Measurements from ENCODE around the gene KLHL18. TPM values are rescaled to one million over a fixed set of nuclear protein-coding genes. Genes with fewer than 3 reads are reported as not detected.

The KLHL18 gene
- total and polyA plus RNA-seq, 2 of the 4 experiments (the other 2 are of a cell fraction), result 29.1 to 76.2 TPM

DNA sequence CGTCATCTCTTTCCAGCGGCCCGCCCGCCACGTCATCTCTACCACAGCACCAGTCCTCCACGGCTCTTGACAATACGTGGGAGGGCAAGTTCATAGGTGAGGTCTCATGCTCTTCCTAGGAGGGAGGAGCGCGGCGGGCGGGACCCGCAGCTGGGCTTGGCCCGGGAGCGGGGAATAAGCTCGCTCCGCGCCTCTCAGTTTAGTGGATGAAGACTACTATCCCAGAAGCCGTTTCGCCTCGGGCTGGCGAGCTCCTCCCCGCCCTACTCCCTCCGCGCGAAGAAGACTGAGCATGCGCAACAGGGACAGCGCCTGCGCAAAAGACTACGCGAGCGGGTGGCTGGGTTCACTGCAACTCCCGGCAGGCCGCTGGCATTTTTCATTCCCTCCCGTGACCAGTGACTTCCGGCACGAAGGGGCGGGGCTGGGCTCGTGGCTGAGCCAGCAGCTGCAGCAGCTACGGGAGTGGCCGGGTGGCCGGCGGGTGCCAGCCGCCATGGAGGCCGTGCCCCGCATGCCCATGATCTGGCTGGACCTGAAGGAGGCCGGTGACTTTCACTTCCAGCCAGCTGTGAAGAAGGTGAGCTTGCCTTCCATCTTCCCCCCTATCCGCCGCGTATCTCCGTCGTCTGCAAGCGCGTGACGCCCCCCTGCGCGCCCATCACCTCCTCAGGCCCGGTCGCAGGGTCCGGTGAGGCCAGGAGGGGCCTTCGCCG lies 98.0 kb downstream of the KLHL18 start, which contains the start of gene PTPN23:
PTPN23 (plus strand) TSS at position 421 of the 716 bp plus-strand sequence; CDS start at position 497, 76 bp downstream.
- peak within 1 kb of the TSS; percentile 54 for H4K5ac ChIP-seq (ENCODE audit: low read depth, low read length)
- ATAC-seq (ENCODE audit: low read depth) (peak; percentile 83), DNase-seq (peak; percentile 98)
- TSS peak; percentile 58 for BruUV-seq (replicated peaks)
- peaks cover 12% of the 10 kb centered on the region for H3K9me1 ChIP-seq (ENCODE audit: insufficient read depth, low read length)
- intact Hi-C loops (cut with micrococcal nuclease), result loop anchor here (5.0 kb wide), 1 partner anchor 407 kb away; no protein-coding TSS in a partner anchor
- H4K8ac ChIP-seq (ENCODE audit: low read depth in 2 of 2, low read length in 2 of 2), result peak within 1 kb of the TSS; percentile 83 to 93
- H4K20me1 ChIP-seq (ENCODE audit: insufficient read depth, low read length), result peaks cover 33% of the 10 kb centered on the region
- peaks cover 29 to 65% of the 10 kb centered on the region in 2 experiments for H3K79me1 ChIP-seq (ENCODE audit: low read depth in 1 of 2, low read length in 2 of 2)
- peak within 1 kb of the TSS; percentile 91 for H3K9ac ChIP-seq (ENCODE audit: low read depth, low read length)
- H3K4ac ChIP-seq (ENCODE audit: low read depth, low read length), result peak within 1 kb of the TSS; percentile 95
- H3K23ac ChIP-seq (ENCODE audit: low read depth, low read length), result peak within 1 kb of the TSS; percentile 89
- H3K27me3 ChIP-seq (ENCODE audit: control insufficient read depth, insufficient read depth, low read length), result no peaks in the 10 kb centered on the region
- no peaks in the 10 kb centered on the region for H3K9me3 ChIP-seq (ENCODE audit: control insufficient read depth, insufficient read depth, low read length)
- H3K18ac ChIP-seq (ENCODE audit: low read depth, low read length), result peak within 1 kb of the TSS; percentile 20
- ChIA-PET CTCF (no interaction called here), POLR2A (ENCODE audit: unreplicated experiment) (interaction anchor here (0.5 to 1.3 kb wide), 4 partner anchors 14 to 404 kb away, joined by 3 to 8 read pairs (median 4); no protein-coding TSS in a partner anchor)
- H3K4me2 ChIP-seq (ENCODE audit: low read depth, low read length), result peak within 1 kb of the TSS; percentile 94
- H3K14ac ChIP-seq (replicated peaks; ENCODE audit: low read depth, low read length), result peak within 1 kb of the TSS; percentile 97
- peak within 1 kb of the TSS; percentile 97 for H2AK5ac ChIP-seq (ENCODE audit: low read depth, low read length)
- H2AFZ ChIP-seq (replicated peaks; ENCODE audit: low read length, poor library complexity), result peak within 1 kb of the TSS; percentile 86
- 0% methylated on average over 25 of the region's 61 CpGs; no CpG with 5 or more reads in 1 of the 2 experiments for WGBS, 2 experiments (ENCODE audit: extremely low coverage in 2 of 2, insufficient read length in 1 of 2)
- dilution Hi-C loops (cut with HindIII; ENCODE audit: low sequenced_read_pairs, unreplicated experiment), result no loop called here
- H2BK15ac ChIP-seq (ENCODE audit: low read depth, low read length), result no peak within 1 kb of the TSS
- peak within 1 kb of the TSS; percentile 60 for H3K4me3 ChIP-seq (ENCODE audit: insufficient read depth, low read depth, low read length)
- peak within 1 kb of the TSS; percentile 89 for H4K91ac ChIP-seq (ENCODE audit: insufficient read depth, low read depth, low read length)
- peak within 1 kb of the TSS; percentile 86 for H3K27ac ChIP-seq (ENCODE audit: insufficient read depth, low read length)
- in situ Hi-C loops (cut with MboI; ENCODE audit: low sequenced_read_pairs), result no loop called here
- H3K36me3 ChIP-seq (ENCODE audit: control insufficient read depth, insufficient read depth, low read length), result peaks cover 4% of the 10 kb centered on the region; the same call in 1 of the 2 replicates
- peak within 1 kb of the TSS; percentile 74 for H2BK5ac ChIP-seq (ENCODE audit: low read depth, low read length, poor library complexity, severe bottlenecking)
- peak within 1 kb of the TSS; percentile 99 for H2AK9ac ChIP-seq (replicated peaks; ENCODE audit: low read depth, low read length, poor library complexity)
- H3K56ac ChIP-seq (ENCODE audit: extremely low read depth, insufficient read depth, low read length), result peak within 1 kb of the TSS; percentile 73
- H2BK120ac ChIP-seq (ENCODE audit: low read depth, low read length), result peak within 1 kb of the TSS; percentile 23; the same call in 1 of the 2 replicates
- peaks cover 7% of the 10 kb centered on the region for H3K4me1 ChIP-seq (ENCODE audit: control insufficient read depth, insufficient read depth, low read length)
- H2BK20ac ChIP-seq (ENCODE audit: low read depth, low read length), result no peak within 1 kb of the TSS
- TF ChIP-seq FOS (IDR thresholded peaks at IDR 0.05; ENCODE audit: low read depth, low read length) (no peak; the same call in 1 of the 2 replicates), CEBPB (IDR thresholded peaks at IDR 0.05; ENCODE audit: low read depth, low read length) (no peak), POLR2A (IDR thresholded peaks at IDR 0.05; ENCODE audit: low read depth, low read length) (peak; percentile 94), CHD1 (IDR thresholded peaks at IDR 0.05; ENCODE audit: low read depth, low read length) (no peak), RCOR1 (IDR thresholded peaks at IDR 0.05; ENCODE audit: insufficient replicate concordance, low read length) (no peak), SMC3 (IDR thresholded peaks at IDR 0.05; ENCODE audit: low read depth, low read length) (no peak), MAZ (IDR thresholded peaks at IDR 0.05; ENCODE audit: borderline replicate concordance, low read depth, low read length) (peak; percentile 92), MAFK (IDR thresholded peaks at IDR 0.05; ENCODE audit: low read depth, low read length) (no peak), RAD21 (IDR thresholded peaks at IDR 0.05; ENCODE audit: low read length) (no peak), RFX5 (IDR thresholded peaks at IDR 0.05; ENCODE audit: low read depth, low read length) (no peak), MXI1 (IDR thresholded peaks at IDR 0.05; ENCODE audit: borderline replicate concordance, low read depth, low read length) (peak; percentile 90; the same call in 1 of the 2 replicates)
- TF ChIP-seq, protein P1, sequence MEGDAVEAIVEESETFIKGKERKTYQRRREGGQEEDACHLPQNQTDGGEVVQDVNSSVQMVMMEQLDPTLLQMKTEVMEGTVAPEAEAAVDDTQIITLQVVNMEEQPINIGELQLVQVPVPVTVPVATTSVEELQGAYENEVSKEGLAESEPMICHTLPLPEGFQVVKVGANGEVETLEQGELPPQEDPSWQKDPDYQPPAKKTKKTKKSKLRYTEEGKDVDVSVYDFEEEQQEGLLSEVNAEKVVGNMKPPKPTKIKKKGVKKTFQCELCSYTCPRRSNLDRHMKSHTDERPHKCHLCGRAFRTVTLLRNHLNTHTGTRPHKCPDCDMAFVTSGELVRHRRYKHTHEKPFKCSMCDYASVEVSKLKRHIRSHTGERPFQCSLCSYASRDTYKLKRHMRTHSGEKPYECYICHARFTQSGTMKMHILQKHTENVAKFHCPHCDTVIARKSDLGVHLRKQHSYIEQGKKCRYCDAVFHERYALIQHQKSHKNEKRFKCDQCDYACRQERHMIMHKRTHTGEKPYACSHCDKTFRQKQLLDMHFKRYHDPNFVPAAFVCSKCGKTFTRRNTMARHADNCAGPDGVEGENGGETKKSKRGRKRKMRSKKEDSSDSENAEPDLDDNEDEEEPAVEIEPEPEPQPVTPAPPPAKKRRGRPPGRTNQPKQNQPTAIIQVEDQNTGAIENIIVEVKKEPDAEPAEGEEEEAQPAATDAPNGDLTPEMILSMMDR (conservative IDR thresholded peaks at IDR 0.05; ENCODE audit: low read depth, low read length), result no peak
- TF ChIP-seq, protein P2, sequence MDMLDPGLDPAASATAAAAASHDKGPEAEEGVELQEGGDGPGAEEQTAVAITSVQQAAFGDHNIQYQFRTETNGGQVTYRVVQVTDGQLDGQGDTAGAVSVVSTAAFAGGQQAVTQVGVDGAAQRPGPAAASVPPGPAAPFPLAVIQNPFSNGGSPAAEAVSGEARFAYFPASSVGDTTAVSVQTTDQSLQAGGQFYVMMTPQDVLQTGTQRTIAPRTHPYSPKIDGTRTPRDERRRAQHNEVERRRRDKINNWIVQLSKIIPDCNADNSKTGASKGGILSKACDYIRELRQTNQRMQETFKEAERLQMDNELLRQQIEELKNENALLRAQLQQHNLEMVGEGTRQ (IDR thresholded peaks at IDR 0.05; ENCODE audit: low read depth, low read length), result peak; percentile 93
- TF ChIP-seq, protein P3, sequence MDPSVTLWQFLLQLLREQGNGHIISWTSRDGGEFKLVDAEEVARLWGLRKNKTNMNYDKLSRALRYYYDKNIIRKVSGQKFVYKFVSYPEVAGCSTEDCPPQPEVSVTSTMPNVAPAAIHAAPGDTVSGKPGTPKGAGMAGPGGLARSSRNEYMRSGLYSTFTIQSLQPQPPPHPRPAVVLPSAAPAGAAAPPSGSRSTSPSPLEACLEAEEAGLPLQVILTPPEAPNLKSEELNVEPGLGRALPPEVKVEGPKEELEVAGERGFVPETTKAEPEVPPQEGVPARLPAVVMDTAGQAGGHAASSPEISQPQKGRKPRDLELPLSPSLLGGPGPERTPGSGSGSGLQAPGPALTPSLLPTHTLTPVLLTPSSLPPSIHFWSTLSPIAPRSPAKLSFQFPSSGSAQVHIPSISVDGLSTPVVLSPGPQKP (IDR thresholded peaks at IDR 0.05; ENCODE audit: borderline replicate concordance, low read depth, low read length), result 0 out of 2 replicates have a peak, but pooled peaks have one; percentile 19

Measured in IMR-90 (cell line).